HepG2 (cell line): ENCODE data around the gene C5AR2. TPM values are rescaled to one million over a fixed set of nuclear protein-coding genes. Genes with fewer than 3 reads are reported as not detected.

Source experiments
- ATAC-seq: fragments of 200-7000 bp; cut with Tn5 transposase; 3 replicates; pipeline ENCODE4 v1.9.1; 2020; ENCODE audit warnings: mild to moderate bottlenecking, moderate library complexity
- BruUV-seq: library from RNA; stranded (reverse); fragments of 400-500 nt; replicated peaks from 2 replicates; lab custom pipeline; 2021; lab: Mats Ljungman, UMichigan
- CTCF ChIA-PET: fragments of 300-600 bp; formaldehyde crosslinking; extraction: SDS; loops from one replicate; lab custom pipeline; 2021; ENCODE audit warnings: low total read pairs, inconsistent platforms, low intra/inter-chr PET ratio; lab: Yijun Ruan, JAX
- POLR2A ChIA-PET: fragments of 350-600 bp; sonication (Branson Sonifier 250); formaldehyde crosslinking; loops from one replicate; lab custom pipeline; 2020; ENCODE audit warnings: antibody characterized with exemption, inconsistent platforms; lab: Yijun Ruan, JAX
- DNase-seq: peaks from one replicate; pipeline ENCODE4 v3.0.0-alpha.2; 2015; ENCODE audit warnings: low spot score
- FAIRE-seq: peaks from 3 replicates; lab custom pipeline; 2011; peaks lifted over from hg19 to GRCh38; lab: Jason Lieb, UNC
- H2AFZ ChIP-seq: one replicate; pipeline ENCODE4 v1.6.1; 2011; ENCODE audit warnings: low read length, inconsistent platforms
- H3K27ac ChIP-seq: fragments of 300-600 bp; 3 replicates; pipeline ENCODE4 v1.8.0; 2011; ENCODE audit warnings: mixed run types, mild to moderate bottlenecking, mixed read lengths, low read length, inconsistent platforms; ENCODE audit not compliant: insufficient read depth; ENCODE audit errors: extremely low read length
- H3K27me3 ChIP-seq, 2 experiments: fragments of 200-600 bp in 1 of 2; 2 replicates in 1 of 2; 3 replicates in 1 of 2; pipeline versions ENCODE4 v1.6.0 to v1.8.0; 2011; ENCODE audit warnings: low read length in 2 of 2, mild to moderate bottlenecking in 2 of 2, moderate library complexity in 2 of 2, inconsistent platforms in 1 of 2; ENCODE audit not compliant: insufficient read depth in 2 of 2, control insufficient read depth in 1 of 2
- H3K36me3 ChIP-seq, 2 experiments: fragments of 200-600 bp in 1 of 2; replicated peaks in 1 of 2; 2 replicates in 1 of 2; 3 replicates in 1 of 2; pipeline versions ENCODE4 v1.5.1 to v1.8.0; 2011; ENCODE audit warnings: low read length in 2 of 2, inconsistent platforms in 1 of 2; ENCODE audit not compliant: insufficient read depth in 2 of 2, control insufficient read depth in 1 of 2
- H3K4me1 ChIP-seq: 2 replicates; pipeline ENCODE4 v1.5.1; 2012; ENCODE audit warnings: low read length, inconsistent platforms; ENCODE audit not compliant: insufficient read depth
- H3K4me2 ChIP-seq: 2 replicates; pipeline ENCODE4 v1.6.0; 2011; ENCODE audit warnings: low read depth, low read length, inconsistent platforms
- H3K4me3 ChIP-seq, 3 experiments: fragments of 200-600 bp in 1 of 3; sonication (generic), shearing (Covaris generic) in 1 of 3; replicated peaks in 1 of 3; 2 replicates each; pipeline ENCODE4 v1.5.1; 2011 to 2016; ENCODE audit warnings: low read length in 3 of 3, inconsistent platforms in 2 of 3, low read depth in 2 of 3, mild to moderate bottlenecking in 2 of 3, control low read depth in 1 of 3, mixed read lengths in 1 of 3; ENCODE audit not compliant: insufficient read depth in 1 of 3
- H3K79me2 ChIP-seq: one replicate; pipeline ENCODE4 v1.6.1; 2011; ENCODE audit warnings: low read length, inconsistent platforms; ENCODE audit not compliant: insufficient read depth
- H3K9ac ChIP-seq: 2 replicates; pipeline ENCODE4 v1.6.0; 2011; ENCODE audit warnings: mild to moderate bottlenecking, low read depth, low read length, inconsistent platforms; ENCODE audit not compliant: insufficient read depth
- H3K9me3 ChIP-seq: 2 replicates; pipeline ENCODE4 v1.5.1; 2012; ENCODE audit warnings: mild to moderate bottlenecking, low read length
- H4K20me1 ChIP-seq: 2 replicates; pipeline ENCODE4 v1.6.0; 2011; ENCODE audit warnings: inconsistent platforms, mild to moderate bottlenecking, low read length, moderate library complexity; ENCODE audit not compliant: insufficient read depth
- ATF2 ChIP-seq: sonication (generic); formaldehyde crosslinking; IDR thresholded peaks from 2 replicates; pipeline ENCODE4 v1.4.0; 2020; ENCODE audit warnings: missing genetic modification reagents
- GABPA ChIP-seq, 2 experiments: IDR thresholded peaks; 2 replicates each; pipeline ENCODE4 v1.6.1; 2011 to 2016; ENCODE audit warnings: low read depth in 2 of 2, low read length in 1 of 2, missing biosample characterization in 1 of 2, missing genetic modification characterization in 1 of 2
- MXI1 ChIP-seq: IDR thresholded peaks from 3 replicates; pipeline ENCODE4 v1.6.1; 2012; ENCODE audit warnings: low read depth, low read length, inconsistent platforms, borderline replicate concordance
- NFIB ChIP-seq: sonication (generic); formaldehyde crosslinking; IDR thresholded peaks from 2 replicates; pipeline ENCODE4 v1.9.0; 2021; ENCODE audit warnings: missing genetic modification reagents, mild to moderate bottlenecking, borderline replicate concordance
- ZFP36 ChIP-seq: fragments of 150-350 bp; IDR thresholded peaks from 2 replicates; pipeline ENCODE4 v1.6.1; 2018; ENCODE audit warnings: borderline replicate concordance, low read length, low read depth; ENCODE audit not compliant: partially characterized antibody
- ZNF12 ChIP-seq: sonication (generic); formaldehyde crosslinking; IDR thresholded peaks from 2 replicates; pipeline ENCODE4 v1.5.0; 2020; ENCODE audit warnings: missing genetic modification reagents
- ZNF33A ChIP-seq: sonication (generic); formaldehyde crosslinking; IDR thresholded peaks from 2 replicates; pipeline ENCODE4 v1.5.1; 2020; ENCODE audit warnings: missing genetic modification reagents, mild to moderate bottlenecking, moderate library complexity, borderline replicate concordance
- WGBS: methylation state at CpG from one replicate; pipeline ENCODE4 v1.1.6; 2017; ENCODE audit warnings: low lambda C conversion rate; 5-methylcytosine and 5-hydroxymethylcytosine counted together
- in situ Hi-C: cut with HindIII; loops from 2 replicates; pipeline ENCODE4 v1.10.0; 2017; ENCODE audit warnings: low pct_unique_long_range_greater_than_20kb; ENCODE audit not compliant: extremely low pct_ligation_motif_present
- intact Hi-C: fragments of 100-400 bp; cut with micrococcal nuclease; formaldehyde crosslinking; loops from one replicate; pipeline ENCODE4 v1.10.0; 2022; ENCODE audit not compliant: unreplicated experiment
- polyA plus RNA-seq, 8 experiments: library from polyadenylated mRNA; depleted of rRNA in 3 of 8; stranded (reverse) in 7 of 8; unstranded in 1 of 8; fragments of >200 nt; fragmentation: Illumina TruSeq in 4 of 8; extraction: Trizol in 4 of 8; gene quantifications; 2 replicates each; pipeline versions ENCODE4 v1.2.1 to v1.2.3, GENCODE V29; 2011 to 2016; ENCODE audit warnings: low read depth in 4 of 8, missing spikeins in 1 of 8, mixed read lengths in 1 of 8; ENCODE audit not compliant: insufficient read depth in 1 of 8
- total RNA-seq, 5 experiments: library from RNA; depleted of rRNA; stranded (reverse); fragments of >200 nt; fragmentation: Illumina TruSeq; extraction: Trizol; gene quantifications; 2 replicates each; pipeline ENCODE4 v1.2.3, GENCODE V29; 2016; ENCODE audit warnings: low read depth in 1 of 5
- TF ChIP-seq, protein P1 (sequence below): sonication (generic); formaldehyde crosslinking; IDR thresholded peaks from 2 replicates; pipeline ENCODE4 v1.9.0; 2021; ENCODE audit warnings: mild to moderate bottlenecking, missing genetic modification reagents

Gene C5AR2
- total and polyA plus RNA-seq, 2 of the 13 experiments (the other 11 are each of a cell fraction or from before 2014, with no cell fraction given): 0.09 to 0.24 TPM

GRCh38 chr19:47343194-47343802 lies 11.3 kb downstream of the C5AR2 start:
- FAIRE-seq: no peak
- in situ Hi-C loops (no loop called here), intact Hi-C loops (no loop called here)
- Histone ChIP-seq H3K27me3 (no peaks in the 10 kb centered on the region; a peak in 2 of 5 replicates), H3K9me3 (no peaks in the 10 kb centered on the region), H3K9ac (no peak overlapping the region), H3K4me3 (no peak overlapping the region), H3K4me1 (peaks cover 8% of the 10 kb centered on the region), H3K79me2 (no peaks in the 10 kb centered on the region), H3K27ac (no peak overlapping the region), H4K20me1 (no peaks in the 10 kb centered on the region), H3K36me3 (no peaks in the 10 kb centered on the region), H3K4me2 (no peak overlapping the region), H2AFZ (no peak overlapping the region)
- POLR2A ChIA-PET: no interaction called here
- WGBS: 44% methylated on average over 11 of the region's 11 CpGs
- no peak for ATAC-seq
- CTCF ChIA-PET: no interaction called here
- TF ChIP-seq ZNF12 (CRISPR knock-in tag) (peak; percentile 96), ATF2 (CRISPR knock-in tag) (no peak)
- no peak for DNase-seq
- BruUV-seq: no TSS peak

DNA sequence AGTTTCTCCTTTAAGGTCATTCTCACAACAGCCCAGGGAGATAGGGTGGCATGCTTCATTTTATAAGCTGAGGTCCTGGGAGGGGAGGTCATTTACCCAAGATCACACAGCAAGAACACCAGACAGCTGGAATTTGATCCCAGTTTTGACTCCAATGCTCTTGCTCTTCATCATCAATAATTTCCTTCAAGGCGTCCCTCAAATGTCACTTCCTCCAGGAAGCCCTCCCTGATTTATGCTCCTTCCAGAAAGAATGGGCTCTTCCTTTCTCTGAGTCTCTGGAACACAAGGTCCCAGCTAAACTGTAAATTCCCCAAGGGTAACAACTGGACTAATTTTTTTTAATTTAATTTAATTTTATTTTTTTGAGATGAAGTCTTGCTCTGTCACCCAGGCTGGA lies 12.4 kb downstream of the C5AR2 start:
- no peaks in the 10 kb centered on the region for H3K9me3 ChIP-seq
- POLR2A ChIA-PET: no interaction called here
- FAIRE-seq: no peak

More for the DNA sequence above, 12.4 kb downstream of the C5AR2 start:
- BruUV-seq: no TSS peak
- no peak for DNase-seq
- WGBS: 67% methylated on average over 1 of the region's 1 CpG
- in situ Hi-C loops: no loop called here
- H3K4me1 ChIP-seq: peaks cover 14% of the 10 kb centered on the region
- no peaks in the 10 kb centered on the region for H4K20me1 ChIP-seq
- intact Hi-C loops: no loop called here
- no peak overlapping the region for H2AFZ ChIP-seq
- no peak for ATAC-seq
- H3K27me3 ChIP-seq: no peaks in the 10 kb centered on the region; a peak in 2 of 5 replicates
- H3K9ac ChIP-seq: no peak overlapping the region
- TF ChIP-seq MXI1: no peak
- no peak for TF ChIP-seq NFIB
- no peak for TF ChIP-seq GABPA (IDR thresholded peaks at IDR 0.05; ENCODE audit: low read depth, low read length)
- TF ChIP-seq GABPA (CRISPR knock-in tag; IDR thresholded peaks at IDR 0.05; ENCODE audit: low read depth): no peak
- TF ChIP-seq ZFP36: peak; percentile 73
- TF ChIP-seq, protein P1, sequence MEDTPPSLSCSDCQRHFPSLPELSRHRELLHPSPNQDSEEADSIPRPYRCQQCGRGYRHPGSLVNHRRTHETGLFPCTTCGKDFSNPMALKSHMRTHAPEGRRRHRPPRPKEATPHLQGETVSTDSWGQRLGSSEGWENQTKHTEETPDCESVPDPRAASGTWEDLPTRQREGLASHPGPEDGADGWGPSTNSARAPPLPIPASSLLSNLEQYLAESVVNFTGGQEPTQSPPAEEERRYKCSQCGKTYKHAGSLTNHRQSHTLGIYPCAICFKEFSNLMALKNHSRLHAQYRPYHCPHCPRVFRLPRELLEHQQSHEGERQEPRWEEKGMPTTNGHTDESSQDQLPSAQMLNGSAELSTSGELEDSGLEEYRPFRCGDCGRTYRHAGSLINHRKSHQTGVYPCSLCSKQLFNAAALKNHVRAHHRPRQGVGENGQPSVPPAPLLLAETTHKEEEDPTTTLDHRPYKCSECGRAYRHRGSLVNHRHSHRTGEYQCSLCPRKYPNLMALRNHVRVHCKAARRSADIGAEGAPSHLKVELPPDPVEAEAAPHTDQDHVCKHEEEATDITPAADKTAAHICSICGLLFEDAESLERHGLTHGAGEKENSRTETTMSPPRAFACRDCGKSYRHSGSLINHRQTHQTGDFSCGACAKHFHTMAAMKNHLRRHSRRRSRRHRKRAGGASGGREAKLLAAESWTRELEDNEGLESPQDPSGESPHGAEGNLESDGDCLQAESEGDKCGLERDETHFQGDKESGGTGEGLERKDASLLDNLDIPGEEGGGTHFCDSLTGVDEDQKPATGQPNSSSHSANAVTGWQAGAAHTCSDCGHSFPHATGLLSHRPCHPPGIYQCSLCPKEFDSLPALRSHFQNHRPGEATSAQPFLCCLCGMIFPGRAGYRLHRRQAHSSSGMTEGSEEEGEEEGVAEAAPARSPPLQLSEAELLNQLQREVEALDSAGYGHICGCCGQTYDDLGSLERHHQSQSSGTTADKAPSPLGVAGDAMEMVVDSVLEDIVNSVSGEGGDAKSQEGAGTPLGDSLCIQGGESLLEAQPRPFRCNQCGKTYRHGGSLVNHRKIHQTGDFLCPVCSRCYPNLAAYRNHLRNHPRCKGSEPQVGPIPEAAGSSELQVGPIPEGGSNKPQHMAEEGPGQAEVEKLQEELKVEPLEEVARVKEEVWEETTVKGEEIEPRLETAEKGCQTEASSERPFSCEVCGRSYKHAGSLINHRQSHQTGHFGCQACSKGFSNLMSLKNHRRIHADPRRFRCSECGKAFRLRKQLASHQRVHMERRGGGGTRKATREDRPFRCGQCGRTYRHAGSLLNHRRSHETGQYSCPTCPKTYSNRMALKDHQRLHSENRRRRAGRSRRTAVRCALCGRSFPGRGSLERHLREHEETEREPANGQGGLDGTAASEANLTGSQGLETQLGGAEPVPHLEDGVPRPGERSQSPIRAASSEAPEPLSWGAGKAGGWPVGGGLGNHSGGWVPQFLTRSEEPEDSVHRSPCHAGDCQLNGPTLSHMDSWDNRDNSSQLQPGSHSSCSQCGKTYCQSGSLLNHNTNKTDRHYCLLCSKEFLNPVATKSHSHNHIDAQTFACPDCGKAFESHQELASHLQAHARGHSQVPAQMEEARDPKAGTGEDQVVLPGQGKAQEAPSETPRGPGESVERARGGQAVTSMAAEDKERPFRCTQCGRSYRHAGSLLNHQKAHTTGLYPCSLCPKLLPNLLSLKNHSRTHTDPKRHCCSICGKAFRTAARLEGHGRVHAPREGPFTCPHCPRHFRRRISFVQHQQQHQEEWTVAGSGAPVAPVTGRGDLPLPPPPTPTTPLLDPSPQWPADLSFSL (CRISPR knock-in tag): no peak
- TF ChIP-seq ZNF33A (CRISPR knock-in tag): no peak
- CTCF ChIA-PET: no interaction called here
- H3K27ac ChIP-seq: no peak overlapping the region
- H3K79me2 ChIP-seq: peaks cover 3% of the 10 kb centered on the region
- no peaks in the 10 kb centered on the region for H3K36me3 ChIP-seq
- no peak overlapping the region for H3K4me3 ChIP-seq
- H3K4me2 ChIP-seq: no peak overlapping the region
